Measurements from ENCODE around the gene KIRREL3. TPM values are rescaled to one million over a fixed set of nuclear protein-coding genes. Genes with fewer than 3 reads are reported as not detected.

The KIRREL3 gene
- total and polyA plus RNA-seq, 9 of the 15 experiments (the other 6 are each of a cell fraction or from before 2014, with no cell fraction given), result 0.04 to 0.10 TPM; not detected in 7

- TF ChIP-seq CHD7 (IDR thresholded peaks at IDR 0.05; ENCODE audit: low read depth, low read length) (no peak), MIER1 (IDR thresholded peaks at IDR 0.05; ENCODE audit: low read depth) (peak; percentile 89)
Measured at GRCh38 chr11:126561327-126561893, 439.2 kb downstream of the KIRREL3 start (continued).

Measured in K562 (cell line).